GM12892 (cell line): ENCODE measurements around the gene TRIM2.

ENCODE experiments used
- POLR2A ChIP-seq: IDR thresholded peaks from 2 replicates; pipeline ENCODE4 v1.6.1; 2011; ENCODE audit warnings: low read depth, low read length, control low read depth
- POLR2AphosphoS5 ChIP-seq: IDR thresholded peaks from 2 replicates; pipeline ENCODE4 v1.6.1; 2011; ENCODE audit warnings: low read depth, low read length, control low read depth
- TAF1 ChIP-seq: IDR thresholded peaks from 2 replicates; pipeline ENCODE4 v1.6.1; 2011; ENCODE audit warnings: low read depth, mild to moderate bottlenecking, control low read depth, low read length, borderline replicate concordance

GRCh38 chr4:153270361-153270760, 66.1 kb downstream of the TRIM2 start:
- TF ChIP-seq POLR2AphosphoS5 (no peak), POLR2A (no peak), TAF1 (no peak)
